Body of pancreas (tissue), 4 donors: ENCODE data around the gene DDIT3.

Experiments
- CTCF ChIP-seq, 7 experiments: fragments of 450-650 bp in 4 of 7; fragments of 200-600 bp in 3 of 7; sonication (generic) in 3 of 7; IDR thresholded peaks; one replicate each; pipeline ENCODE4 v1.5.1; 2016 to 2019; ENCODE audit warnings: antibody characterized with exemption in 7 of 7
- POLR2A ChIP-seq, 3 donors: fragments of 450-650 bp; IDR thresholded peaks; one replicate each; pipeline ENCODE4 v1.6.1; 2016; ENCODE audit warnings: antibody characterized with exemption in 3 of 3, mild to moderate bottlenecking in 2 of 3

- TF ChIP-seq CTCF (IDR thresholded peaks at IDR 0.05) (no peak), POLR2A (IDR thresholded peaks at IDR 0.05) (no peak)
These were observed 49.9 kb downstream of the DDIT3 start for GRCh38 chr12:57470286-57470969.
